BE2C (cell line): ENCODE measurements around the gene CFAP69.

Experiments used
- DNase-seq: peaks from one replicate; pipeline ENCODE4 v3.0.0-alpha.2; 2020
- H3K27me3 ChIP-seq: fragments of 250-450 bp; sonication (Bioruptor Pico); 2 replicates; pipeline ENCODE4 v1.5.1; 2020; ENCODE audit warnings: mild to moderate bottlenecking
- H3K36me3 ChIP-seq: fragments of 250-450 bp; sonication (Bioruptor Pico); 2 replicates; pipeline ENCODE4 v1.5.1; 2020; ENCODE audit warnings: mild to moderate bottlenecking
- H3K4me1 ChIP-seq: fragments of 250-450 bp; sonication (Bioruptor Pico); 2 replicates; pipeline ENCODE4 v1.5.1; 2020
- H3K4me3 ChIP-seq: 2 replicates; pipeline ENCODE4 v1.5.1; 2011; ENCODE audit warnings: low read depth, low read length
- H3K9me3 ChIP-seq: fragments of 250-450 bp; sonication (Bioruptor Pico); 2 replicates; pipeline ENCODE4 v1.5.1; 2020
- CTCF ChIP-seq: IDR thresholded peaks from 2 replicates; pipeline ENCODE4 v1.5.1; 2012; ENCODE audit warnings: mild to moderate bottlenecking, low read depth, low read length

The CFAP69 gene

GRCh38 chr7:90270431-90271178 lies 25.6 kb downstream of the CFAP69 start:
- no peak for TF ChIP-seq CTCF
- Histone ChIP-seq H3K27me3 (peaks cover 4% of the 10 kb centered on the region; the same call in 1 of the 2 replicates), H3K9me3 (no peaks in the 10 kb centered on the region), H3K4me3 (no peak overlapping the region), H3K36me3 (no peaks in the 10 kb centered on the region), H3K4me1 (no peaks in the 10 kb centered on the region)
- DNase-seq, result no peak

GRCh38 chr7:90271753-90272152 lies 26.8 kb downstream of the CFAP69 start:
- Histone ChIP-seq H3K9me3 (no peaks in the 10 kb centered on the region), H3K4me1 (no peaks in the 10 kb centered on the region), H3K27me3 (no peaks in the 10 kb centered on the region; the same call in 1 of the 2 replicates), H3K36me3 (no peaks in the 10 kb centered on the region), H3K4me3 (no peak overlapping the region)
- DNase-seq, result no peak
- no peak for TF ChIP-seq CTCF

DNA sequence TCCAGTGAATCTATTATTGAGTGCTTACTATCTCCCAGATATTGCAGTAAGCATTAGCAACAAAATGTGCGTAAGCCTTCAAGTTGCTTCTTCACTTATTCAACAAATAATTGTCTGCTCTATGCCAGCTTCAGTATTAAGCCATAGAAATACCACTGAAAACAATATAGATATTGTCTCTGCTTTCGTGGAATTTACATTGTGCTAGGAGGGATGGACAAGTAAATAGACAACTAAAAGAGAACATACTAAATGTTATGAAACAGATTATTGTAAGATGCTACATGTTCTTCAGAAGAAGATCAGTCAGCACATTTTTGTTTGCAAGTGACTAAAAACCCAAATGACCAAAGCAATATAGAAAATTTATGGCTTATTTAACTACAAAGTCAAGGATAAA lies 27.3 kb downstream of the CFAP69 start:
- no peak for TF ChIP-seq CTCF
- H3K9me3 ChIP-seq, result no peaks in the 10 kb centered on the region
- H3K4me3 ChIP-seq, result no peak overlapping the region
- H3K36me3 ChIP-seq, result no peaks in the 10 kb centered on the region
- no peak for DNase-seq
- no peaks in the 10 kb centered on the region; the same call in 1 of the 2 replicates for H3K27me3 ChIP-seq
- no peaks in the 10 kb centered on the region for H3K4me1 ChIP-seq

DNA sequence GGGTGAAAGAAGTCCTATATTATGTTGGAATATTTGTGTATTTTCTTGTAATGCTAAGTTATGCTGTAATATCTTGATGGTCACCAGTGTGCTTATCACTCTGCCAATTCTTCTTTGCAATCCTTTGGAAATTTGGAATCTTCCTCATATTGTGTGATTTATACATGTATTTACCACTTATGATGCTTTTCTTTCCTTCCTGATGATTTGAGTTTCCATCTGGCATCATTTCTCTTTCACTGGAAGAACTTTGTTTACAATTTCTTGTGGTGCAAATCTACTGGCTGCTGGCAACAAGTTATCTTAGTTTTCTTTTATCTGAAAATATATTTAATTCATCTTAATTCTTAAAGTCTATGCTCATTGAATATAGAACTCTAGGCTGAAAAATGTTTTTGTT lies 29.2 kb downstream of the CFAP69 start:
- H3K27me3 ChIP-seq, result no peaks in the 10 kb centered on the region
- DNase-seq, result no peak
- no peaks in the 10 kb centered on the region for H3K9me3 ChIP-seq
- TF ChIP-seq CTCF, result no peak
- H3K4me3 ChIP-seq, result no peak overlapping the region
- H3K36me3 ChIP-seq, result no peaks in the 10 kb centered on the region
- no peaks in the 10 kb centered on the region for H3K4me1 ChIP-seq

GRCh38 chr7:90276033-90276728 lies 31.2 kb downstream of the CFAP69 start:
- no peak for TF ChIP-seq CTCF
- no peaks in the 10 kb centered on the region for H3K27me3 ChIP-seq
- no peak for DNase-seq
- H3K36me3 ChIP-seq, result no peaks in the 10 kb centered on the region
- no peaks in the 10 kb centered on the region for H3K9me3 ChIP-seq
- H3K4me3 ChIP-seq, result no peak overlapping the region
- H3K4me1 ChIP-seq, result no peaks in the 10 kb centered on the region

DNA sequence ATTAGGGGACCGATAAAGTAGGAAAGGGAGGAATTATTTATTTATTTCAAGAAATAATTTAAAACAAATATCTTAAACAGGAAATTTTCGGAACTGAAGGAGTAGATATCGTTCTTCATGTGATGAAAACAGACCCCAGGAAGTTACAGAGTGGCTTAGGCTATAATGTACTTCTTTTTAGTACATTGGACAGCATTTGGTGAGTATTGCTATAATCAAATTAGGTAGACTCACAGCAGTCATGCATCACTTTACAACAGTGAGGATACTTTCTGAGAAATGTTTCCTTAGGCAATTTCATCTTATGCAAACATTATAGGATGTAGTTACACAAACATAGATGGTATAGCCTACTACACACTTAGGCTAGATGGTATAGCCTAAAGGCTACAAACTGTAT lies 43.2 kb downstream of the CFAP69 start:
- Histone ChIP-seq H3K9me3 (no peaks in the 10 kb centered on the region), H3K36me3 (no peaks in the 10 kb centered on the region), H3K4me1 (no peaks in the 10 kb centered on the region), H3K4me3 (no peak overlapping the region), H3K27me3 (no peaks in the 10 kb centered on the region)
- DNase-seq, result no peak
- TF ChIP-seq CTCF, result no peak
